Activated T-cell treated with anti-CD3 and anti-CD28 coated beads for 4 hours (primary cell): ENCODE measurements around the gene RANBP17.
"Not testable (repeated sequence)": the region's sequence is repeated elsewhere in the genome, so short reads cannot be mapped to it uniquely, and the experiment has no call there.

Source experiments
- DNase-seq: peaks from one replicate; pipeline ENCODE4 v3.0.0-alpha.2; 2020

The RANBP17 gene

DNA sequence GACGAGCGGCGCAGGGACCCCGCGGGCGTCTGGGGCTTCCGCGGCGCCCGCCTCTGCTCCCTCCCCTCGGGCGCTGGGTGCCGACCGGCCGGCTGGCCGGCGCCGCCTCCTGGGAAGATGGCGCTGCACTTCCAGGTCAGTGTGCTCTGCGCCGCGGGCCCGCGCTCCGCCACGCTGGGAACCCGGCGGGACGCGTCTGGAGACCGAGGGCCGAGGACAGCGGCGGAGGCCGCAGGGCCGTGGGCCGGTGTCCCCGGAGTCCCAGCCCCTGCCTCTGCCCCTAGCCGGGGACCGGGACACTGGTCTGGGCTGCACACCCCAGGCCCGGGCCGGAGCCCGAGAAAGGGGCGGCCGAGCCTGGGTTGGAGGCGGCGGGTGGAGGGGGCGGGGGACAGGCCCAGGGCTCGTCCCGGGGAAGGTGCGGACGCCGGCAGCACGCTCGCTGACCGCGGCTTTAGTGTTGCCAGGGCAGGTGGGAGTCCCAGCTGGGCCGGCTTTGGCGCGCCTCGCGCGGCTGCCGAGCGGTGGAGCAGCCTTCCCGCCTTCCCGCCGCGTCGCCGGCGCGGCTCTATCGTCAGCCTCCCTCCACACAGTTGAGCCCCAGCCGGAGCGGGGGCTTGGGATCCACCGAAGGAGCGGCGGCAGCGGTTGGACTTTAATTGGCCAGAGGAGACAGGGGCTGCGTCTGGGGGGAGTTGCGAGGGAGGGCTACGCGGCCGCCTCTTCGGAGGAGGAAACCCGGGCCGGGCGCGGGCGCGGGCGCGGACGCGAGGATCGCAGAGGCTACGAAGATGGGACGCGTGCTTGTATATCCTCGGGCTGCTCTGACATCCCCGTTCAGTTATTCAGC is at the start of gene RANBP17:
Gene RANBP17, plus strand, starts transcription at position 102 of the 850 bp plus-strand sequence.
- no peak for DNase-seq

DNA sequence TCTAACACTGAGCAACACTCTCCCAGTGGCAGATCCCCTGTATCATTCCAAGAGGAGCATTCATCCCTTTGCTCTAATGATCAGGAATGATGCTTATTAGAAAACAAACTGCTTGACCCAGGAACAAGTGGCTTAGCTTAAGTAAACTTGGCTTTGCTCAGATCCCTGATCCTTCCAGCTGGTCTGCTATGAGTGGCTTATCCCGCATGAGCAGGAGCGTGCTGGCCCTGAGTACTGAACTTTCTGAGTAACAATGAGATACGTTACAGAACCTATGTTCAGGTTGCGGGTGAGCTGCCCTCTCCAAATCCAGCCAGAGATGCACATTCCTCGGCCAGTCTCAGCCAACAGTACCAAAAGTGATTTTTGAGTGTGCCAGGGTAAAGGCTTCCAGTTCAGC is 48.6 kb upstream of the RANBP17 start:
- no peak for DNase-seq

DNA sequence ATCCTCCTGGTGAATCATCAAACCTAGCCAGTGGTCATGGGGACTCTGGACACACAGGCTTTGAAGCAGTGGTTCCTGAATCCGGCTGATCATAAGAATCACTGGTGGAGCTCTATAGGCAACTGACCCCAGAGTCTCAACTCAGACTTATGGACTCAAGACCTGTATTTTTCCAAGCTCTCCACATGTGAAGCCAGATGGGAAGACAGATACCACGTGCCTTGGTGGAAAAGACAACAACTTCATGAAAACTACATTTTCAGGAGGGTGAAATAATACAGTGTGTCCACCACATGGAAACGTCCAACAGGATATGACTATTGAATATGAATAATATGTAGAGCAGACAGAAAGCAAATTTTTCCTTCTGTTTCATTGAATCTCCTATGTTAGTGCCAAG is 44.6 kb upstream of the RANBP17 start:
- DNase-seq = no peak

DNA sequence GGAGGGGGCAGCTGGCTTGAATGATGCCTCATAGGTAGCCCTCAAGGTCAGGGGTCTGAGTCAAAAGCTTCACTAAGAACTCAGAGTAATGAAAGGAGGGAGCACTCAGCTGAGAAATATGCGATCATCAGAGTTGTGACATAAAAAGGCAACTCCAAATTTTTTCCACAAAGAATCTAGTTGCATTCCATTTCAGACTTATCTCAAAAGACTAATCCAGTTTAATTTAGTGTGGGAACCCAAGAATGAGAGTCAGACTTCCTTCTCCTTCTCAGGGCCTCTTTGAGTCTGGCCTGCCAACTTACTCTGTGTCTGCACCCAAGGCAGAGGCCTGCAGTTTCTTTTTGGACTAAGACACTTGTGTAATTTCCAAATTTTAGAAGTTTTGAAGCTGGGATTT is 43.6 kb upstream of the RANBP17 start:
- DNase-seq = no peak

DNA sequence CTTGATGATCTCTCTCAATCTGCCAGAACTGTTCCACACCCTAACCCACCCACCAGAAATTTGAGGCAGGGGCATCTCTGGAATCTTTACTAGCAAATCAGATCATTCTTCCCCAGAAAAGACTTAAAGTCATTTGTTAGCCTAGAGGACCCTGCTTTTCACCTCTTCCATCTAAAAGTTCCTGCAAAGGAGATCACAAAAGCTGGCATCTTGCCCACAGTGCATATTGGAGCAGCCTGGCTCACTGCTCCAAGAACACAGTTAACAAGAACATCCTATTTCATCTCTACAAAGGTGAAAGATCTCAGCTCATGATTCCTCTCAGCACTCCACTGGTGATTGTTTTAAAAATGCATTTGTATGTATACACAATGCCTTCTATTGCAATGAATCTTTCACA is 42.0 kb upstream of the RANBP17 start:
- DNase-seq = no peak

DNA sequence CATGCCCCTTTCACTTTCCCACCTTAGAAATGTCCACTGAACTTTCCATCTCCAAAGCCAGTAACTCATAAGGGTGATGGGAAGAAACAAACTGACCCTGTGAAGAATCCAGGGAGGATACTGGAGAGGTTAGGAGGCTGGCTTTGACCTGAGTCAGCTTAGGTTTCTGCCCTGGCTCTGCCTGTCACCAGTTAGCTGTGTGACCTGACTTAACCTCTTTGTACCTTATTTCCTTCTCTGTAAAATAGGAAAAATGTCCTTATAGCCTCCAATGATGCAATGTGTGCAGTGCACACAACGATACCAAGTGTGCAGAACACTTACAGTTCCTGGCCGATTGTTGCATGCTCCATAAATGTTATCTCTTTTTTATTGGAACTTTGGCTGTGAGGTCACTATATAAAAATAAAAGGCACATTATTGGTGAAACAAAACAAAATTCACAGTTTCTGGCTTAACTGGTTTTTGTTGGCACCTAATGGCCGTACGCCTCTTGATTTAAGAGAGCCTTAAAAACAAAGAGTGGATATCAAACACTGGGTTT is 40.5 kb upstream of the RANBP17 start:
- no peak for DNase-seq

DNA sequence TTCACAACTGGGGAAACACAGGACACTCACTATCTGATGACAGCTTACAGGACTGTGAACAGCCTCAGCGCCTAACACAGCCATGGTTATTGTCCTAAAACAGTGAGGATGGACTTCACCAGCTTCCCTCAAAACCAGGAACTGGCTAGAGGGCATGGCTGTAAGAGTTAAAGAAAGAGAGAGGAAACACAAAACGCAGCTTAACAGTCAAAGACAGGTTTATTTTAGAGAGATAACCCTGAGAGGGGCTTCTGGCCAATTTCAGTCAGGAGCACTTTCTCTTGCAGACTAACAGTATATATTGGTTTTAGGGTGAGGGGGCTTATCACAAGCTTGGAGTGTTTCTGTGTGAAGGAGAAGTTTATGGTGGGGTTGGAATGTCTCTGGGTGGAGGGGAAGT is 35.7 kb upstream of the RANBP17 start:
- DNase-seq = no peak

DNA sequence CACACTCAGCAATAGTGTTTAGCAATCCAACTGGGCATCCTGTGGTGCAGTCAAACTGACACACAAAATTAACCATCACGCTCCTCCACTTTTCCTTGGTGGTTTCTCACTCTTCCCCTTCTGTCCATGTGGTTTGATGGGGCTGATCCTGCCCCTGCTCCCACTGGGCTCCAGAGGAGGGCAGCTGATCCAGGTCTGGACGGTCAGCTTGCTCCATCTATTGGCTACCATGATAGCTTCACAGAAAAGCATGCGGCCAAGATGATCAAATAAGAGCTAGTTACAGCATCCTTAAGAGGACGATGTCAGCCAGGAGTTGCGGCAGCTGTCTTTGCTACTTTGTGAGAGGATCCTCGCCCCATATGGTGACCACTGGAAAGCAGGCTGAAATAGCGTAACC is 29.6 kb upstream of the RANBP17 start:
- DNase-seq = no peak

DNA sequence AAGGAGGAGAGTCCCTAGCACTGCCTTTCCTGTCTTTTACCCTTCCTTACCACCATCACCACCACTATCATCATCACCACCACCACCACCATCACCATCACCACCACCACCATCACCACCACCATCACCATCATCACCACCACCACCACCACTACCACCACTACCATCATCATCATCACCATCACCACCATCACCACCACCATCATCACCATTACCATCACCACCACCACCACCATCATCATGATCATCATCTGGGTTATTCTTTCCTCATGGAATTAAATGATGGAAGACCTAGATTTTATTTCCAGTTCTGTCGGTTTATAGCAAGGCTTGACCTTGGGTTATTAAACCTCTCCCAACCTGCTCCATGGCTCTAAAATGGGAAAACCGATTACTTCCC is 27.8 kb upstream of the RANBP17 start:
- not testable (repeated sequence) for DNase-seq

DNA sequence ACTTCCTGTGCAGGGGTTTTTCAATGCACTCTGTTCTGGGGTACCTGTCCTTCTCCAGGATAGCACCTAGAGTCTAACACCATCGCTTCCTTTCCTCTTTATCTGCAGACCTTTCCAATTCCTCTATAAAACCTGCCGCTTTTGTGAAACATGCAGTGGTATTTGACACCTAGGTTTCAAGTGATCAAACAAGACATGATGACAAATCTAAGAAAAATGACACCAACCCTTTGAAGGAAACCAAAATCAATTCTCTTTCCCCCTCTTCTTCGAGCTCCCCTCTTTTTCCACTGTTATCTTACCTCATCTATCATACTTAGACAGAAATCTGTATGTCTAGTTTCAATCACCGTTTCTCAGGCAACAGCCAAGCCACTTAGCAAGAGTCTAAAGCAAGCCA is 25.6 kb upstream of the RANBP17 start:
- no peak for DNase-seq

DNA sequence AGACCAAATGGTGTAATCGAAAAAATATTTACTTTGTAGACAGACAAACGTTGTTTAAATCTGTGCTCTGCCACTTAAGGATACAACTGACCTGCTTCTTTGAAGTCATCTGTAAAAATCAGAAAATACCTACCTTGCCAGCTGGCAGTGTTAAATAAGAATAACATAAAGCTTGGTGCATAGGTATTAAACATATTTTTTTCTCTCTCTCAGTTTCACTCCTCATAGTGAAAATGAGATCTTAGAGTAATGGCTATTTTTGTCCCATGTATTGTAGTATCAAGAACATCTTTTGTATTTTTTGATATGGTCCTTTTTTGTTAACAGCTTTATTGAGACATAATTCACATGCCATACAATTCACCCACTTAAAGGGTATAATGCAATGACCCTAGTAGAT is 17.9 kb upstream of the RANBP17 start:
- DNase-seq = no peak

DNA sequence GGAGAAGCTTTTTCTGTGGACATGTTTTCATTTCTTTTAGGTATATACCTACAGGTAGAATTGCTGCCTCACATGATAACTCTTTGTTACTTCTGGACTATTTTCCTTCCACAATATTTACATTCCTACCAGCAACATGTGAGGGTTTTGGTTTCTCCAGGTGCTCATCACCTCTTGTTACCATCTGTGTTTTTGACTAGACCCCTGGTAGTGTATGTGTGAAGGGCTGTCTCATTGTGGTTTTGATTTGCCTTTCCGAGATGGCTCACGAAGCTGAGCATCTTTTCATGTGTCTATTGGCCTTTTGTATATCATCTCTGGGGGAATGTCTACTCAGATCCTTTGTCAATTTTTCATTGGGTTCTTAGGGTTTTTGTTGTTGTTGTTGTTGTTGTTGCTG is 17.2 kb upstream of the RANBP17 start:
- DNase-seq = no peak

DNA sequence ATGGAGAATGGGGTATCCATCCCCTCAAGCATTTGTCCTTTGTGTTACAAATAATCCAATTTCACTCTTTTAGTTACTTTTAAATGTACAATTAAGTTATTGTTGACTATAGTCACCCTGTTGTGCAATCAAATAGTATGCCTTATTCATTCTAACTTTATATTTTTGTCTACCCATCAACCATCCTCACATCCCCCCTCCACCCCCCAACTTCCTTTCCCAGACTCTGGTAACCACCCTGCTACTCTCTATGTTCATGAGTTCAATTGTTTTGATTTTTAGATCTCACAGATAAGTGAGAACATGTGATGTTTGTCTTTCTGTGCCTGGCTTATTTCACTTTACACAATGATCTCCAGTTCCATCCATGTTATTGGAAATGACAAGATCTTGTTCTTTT is 15.4 kb upstream of the RANBP17 start:
- no peak for DNase-seq

DNA sequence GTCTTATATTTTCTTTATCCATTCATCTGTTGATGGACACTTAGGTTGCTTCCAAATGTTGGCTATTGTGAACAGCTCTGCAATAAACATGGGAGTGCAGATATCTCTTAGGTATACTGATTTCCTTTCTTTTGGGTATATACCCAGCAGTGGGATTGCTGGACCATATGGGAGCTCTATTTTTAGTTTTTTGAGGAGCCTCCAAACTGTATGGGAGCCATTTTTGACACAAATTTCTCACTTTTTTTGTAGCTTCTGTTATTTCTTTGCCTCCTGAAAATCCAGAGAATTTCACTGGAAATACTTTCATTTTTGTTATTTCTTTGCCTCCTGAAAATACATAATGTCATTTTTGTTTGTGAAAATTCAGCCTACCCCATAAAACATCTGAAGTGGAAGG is 15.0 kb upstream of the RANBP17 start:
- no peak for DNase-seq

DNA sequence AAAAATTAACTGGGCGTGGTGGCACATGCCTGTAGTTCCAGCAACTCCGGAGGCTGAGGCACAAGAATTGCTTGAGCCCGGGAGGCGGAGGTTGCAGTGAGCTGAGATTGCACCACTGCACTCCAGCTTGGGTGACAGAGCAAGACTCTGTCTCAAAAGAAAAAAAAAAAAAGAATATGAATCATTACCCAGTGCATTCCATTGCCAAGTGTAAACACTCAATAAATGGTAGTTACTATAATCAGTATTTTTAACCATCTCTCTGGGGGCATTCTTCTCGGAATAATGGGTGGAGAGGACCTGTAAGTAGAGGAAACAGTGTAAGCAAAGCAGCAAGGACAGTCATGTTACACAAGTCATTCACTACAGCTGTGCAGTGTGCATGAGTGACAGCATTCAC is 13.8 kb upstream of the RANBP17 start:
- DNase-seq = no peak

DNA sequence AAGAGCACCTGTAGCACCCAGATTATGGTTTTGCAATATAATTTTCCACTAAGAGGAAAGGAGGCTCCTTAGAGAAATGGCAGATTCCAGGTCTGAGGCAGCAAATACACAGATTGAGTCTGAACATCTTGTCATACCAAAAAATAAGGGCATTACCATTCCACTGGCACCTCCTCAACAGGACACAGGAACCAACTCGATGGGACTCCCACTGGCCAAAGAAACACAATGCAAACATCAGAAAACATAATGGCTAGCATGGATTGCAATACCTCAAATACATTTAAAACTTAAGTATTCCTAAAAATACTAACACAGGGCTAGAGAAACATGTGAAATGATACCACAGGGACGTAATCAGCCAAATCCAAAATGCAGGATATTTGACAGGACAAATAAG is 12.4 kb upstream of the RANBP17 start:
- DNase-seq = no peak

DNA sequence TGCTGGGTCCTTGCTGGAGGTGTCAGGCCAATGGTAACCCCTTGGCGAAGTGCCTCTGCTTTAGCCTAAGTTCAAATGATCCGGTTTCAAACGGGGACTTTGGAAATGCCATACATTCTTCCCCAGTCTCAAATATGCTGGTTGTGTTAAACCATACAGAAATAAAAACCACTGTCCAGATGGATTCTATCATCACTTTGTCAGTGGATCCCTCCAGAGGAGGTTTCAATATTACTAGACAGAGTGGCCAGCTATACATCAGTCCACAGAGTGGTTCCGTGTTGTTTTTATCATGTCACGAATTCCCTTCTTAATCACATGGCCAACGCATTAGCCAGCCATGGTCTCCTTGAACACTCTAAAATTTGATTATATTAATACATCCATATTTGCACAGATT is 7.3 kb upstream of the RANBP17 start:
- no peak for DNase-seq

DNA sequence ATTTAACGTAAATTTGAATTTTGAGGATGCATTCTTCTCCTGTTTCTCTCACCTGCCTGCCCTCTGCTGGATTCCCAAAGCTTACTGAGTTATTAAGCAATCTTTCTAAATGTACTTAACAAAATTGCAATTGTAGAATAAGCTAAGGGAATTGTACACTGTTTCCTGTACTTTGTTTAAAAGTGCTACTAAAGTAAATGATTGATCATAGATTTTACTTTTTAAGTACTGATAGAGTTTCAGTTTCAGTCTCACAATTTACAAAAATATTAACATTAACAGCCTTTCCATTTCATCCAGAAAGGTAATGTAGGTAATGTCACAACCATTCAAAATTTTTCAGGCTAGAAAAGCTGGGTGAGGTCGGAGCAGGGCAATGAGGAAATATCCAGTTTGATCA is 4.8 kb upstream of the RANBP17 start:
- no peak for DNase-seq

DNA sequence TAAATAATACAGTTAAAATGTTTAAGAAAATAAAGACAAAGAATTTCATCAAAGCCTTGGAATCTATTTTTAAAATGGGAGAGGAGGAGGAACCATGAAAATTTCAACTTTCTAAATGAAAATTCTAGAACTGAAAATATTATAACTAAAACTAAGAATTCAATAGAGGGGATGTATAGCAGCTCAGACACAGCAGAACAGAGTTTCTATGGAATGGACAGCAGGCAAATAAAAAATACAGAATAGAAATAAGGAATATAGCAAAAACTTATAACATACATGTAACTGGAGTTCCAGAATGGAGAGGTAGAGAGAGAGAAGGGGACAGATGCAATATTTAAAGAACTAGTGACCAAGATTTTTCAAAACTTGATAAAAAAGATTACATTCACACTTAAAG is 1.4 kb upstream of the RANBP17 start:
- no peak for DNase-seq

DNA sequence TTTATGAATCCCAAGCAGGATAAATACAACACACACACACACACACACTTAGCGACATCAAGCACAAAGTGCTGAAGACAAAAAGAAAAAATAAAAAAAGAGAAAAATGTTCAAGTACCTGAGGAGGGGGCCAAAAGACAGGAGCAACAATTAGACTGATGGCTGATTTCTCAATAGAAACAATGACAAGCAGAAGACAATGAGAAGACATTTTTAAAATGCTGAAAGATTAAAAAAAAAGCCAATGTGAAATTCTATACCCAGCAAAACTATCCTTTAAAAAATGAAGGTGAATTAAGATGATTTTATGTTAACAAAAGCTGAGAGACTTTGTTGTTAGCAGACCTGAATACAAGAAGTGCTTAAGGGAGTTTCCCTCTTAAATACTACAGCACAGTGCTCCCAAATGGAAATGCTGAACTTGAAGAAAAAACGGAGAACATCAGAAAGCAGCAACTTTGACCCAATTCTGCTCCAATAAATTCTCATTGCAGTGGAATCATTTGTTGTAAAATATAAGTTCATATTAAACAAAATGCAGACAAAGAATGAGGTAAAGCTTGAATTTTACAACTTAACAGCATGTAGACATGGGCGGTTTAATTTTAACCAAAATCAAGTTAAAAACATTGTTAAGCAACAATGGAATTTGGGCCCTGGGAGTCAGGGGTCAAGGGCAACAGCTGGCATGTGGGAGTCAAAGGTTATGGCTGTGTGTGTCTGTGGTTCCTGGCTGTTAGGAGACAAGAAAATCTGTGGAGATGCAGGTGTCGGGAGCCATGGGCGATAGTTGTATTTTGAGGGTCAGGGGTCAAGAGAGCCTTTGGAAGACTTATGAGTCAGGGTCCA is 776 bp upstream of the RANBP17 start:
- no peak for DNase-seq

DNA sequence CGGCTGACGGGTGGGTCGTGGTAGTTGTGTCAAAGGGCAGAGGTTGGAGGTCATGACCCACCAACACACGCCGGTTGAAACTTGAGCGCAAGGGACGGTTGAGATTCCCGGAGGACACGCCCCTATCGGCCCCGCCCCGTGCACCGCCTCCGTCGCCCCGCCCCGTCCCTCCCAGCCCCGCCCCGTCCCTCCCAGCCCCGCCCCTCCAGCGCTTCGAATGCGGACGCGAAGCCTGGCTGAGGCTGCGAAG is 226 bp upstream of the RANBP17 start:
- DNase-seq = no peak

DNA sequence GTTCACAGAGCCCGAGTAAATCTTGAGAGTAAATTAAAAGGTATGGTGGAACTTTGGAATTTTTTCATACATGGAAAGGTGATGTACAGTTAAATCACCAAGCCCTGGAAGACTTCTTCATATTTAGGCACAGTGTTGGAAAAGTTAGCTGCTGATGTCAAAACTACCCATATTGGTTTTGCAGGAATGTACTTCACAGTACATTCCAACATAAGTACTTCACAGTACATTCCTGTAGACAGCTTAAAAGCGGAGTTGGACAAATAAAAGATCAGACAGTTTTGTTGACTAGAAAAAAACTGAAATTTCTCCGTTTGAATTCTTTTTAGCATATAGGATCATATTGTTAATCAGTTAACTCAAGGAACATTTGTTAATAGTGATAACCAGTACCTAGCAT is 1.8 kb downstream of the RANBP17 start:
- no peak for DNase-seq

DNA sequence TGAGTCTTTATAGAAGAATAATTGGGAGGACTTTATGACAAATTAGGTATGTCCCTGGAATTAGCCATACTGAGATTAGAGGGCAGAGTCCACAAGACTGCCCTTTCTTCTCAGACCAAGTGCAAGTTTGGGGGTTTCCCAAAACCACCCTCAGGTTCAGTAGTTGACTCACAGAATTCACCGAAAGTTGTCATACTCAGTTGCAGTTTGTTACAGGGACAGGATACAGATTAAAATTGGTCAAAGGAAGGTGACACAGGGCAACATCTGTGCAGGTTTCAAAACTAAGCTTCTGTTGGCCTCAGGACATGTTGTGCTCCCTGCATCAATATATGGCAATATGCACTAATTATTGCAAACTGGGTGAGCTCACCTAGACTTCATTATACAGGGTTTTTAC is 3.8 kb downstream of the RANBP17 start:
- no peak for DNase-seq

DNA sequence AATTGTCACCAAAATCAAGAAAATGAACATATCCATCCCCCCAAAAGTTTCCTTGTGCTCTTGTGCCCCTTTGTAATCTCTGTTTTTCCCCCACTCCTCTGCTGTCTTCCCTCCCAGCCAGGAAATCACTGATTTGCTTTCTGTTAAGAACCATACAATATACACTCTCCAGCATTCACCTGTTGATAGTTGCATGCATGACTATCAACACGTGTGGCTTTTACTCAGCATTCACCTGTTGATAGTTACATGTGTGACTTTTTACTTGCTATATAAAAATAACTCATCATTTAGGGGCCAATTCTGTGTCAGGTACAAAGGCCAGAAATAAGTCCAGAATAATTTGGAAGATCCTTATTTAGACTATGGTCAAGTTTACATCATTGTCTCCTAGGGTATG is 6.0 kb downstream of the RANBP17 start:
- DNase-seq = no peak
